ENCODE results near the gene BTRC.
"Not testable (repeated sequence)": the region's sequence is repeated elsewhere in the genome, so short reads cannot be mapped to it uniquely, and the experiment has no call there.

BTRC gene

DNA sequence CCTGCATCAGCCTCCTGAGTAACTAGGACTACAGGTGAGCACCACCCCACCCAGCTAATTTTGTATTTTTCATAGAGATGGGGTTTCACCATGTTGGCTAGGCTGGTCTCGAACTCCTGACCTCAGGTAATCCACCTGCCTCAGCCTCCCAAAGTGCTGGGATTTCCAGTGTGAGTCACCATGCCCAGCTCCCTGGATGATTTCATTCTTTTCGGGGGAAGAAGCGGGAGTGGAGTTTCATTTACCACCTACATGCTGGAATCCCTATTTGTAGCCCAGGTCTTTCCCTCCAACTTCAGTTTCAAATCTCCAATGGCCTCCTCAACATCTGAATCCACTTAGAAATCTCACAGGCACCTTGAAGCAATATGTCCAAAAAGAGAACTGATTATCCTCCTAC, 2.9 kb upstream of the BTRC start:
- DNase-seq, result no peak

DNA sequence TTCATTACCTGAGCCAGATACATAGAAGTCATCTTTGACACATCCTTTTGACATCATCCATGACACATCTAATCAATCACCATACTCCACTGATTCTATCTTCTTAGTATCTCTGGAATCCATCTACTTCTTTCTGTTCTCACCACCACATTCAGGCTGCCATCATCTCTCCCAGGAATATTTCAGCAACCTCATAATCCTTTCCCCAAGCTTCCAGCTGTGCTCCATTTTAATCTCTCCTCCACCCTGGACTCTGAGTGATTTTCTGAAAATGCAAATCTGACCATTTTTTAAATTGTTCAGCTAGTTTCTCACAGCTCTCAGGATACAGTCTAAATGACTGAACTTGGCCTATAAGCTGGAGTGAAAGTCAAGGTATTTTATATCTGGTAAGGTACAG, 2.5 kb upstream of the BTRC start:
- DNase-seq, result no peak

DNA sequence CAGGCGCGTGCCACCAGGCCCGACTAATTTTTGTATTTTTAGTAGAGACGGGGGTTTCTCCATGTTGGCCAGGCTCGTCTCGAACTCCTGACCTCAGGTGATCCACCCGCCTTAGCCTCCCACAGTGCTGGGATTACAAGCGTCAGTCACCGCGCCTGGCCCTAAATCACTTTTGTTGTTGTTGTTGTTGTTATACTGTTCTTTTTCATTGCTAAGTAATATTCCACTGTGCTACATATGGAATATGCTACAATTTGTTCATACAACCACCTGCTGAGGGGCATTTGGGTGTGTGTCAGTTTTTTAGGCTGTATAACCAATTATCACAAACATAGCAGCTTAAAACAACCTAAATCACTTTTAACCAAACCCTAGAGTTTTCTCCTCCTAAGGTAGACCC, 1.1 kb upstream of the BTRC start:
- DNase-seq, result not testable (repeated sequence)

DNA sequence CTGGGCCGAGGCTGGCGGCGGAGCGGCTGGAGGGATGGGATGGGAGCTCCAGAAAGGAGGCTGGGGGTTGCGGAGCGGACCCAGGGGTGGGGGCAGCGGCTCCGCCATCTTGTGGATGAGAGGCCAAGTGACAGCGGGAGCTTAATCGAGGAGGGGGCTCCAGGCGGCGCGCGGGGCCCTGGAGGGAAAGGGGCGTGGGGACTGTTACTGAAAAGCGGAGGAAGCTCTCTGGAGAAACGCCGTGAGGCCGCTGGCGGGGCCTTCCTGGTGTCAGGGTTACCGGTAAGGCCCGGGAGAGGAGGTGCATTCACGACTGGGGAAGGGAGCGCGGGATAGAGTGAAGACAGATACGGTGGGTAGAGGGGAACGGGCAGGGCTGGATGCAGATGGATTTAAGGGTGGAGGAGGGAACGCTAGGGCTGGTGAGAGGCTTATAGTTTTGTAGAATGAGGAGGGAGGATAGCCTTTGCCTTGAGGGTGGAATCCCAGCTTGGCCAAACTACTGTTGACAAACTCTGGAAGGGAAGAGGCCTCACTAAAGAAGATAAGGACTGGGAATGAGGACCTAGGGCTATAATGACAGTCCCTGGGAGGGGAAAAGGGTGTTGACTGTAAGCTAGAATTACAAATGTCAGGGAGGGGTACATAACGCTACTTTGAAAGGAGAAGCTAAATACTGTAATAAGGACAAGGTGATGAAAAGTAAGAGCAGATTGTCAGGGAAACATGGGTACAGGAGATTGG, 535 bp downstream of the BTRC start:
- DNase-seq, result peak; percentile 39

- DNase-seq, result no peak
Measured at GRCh38 chr10:101355072-101355706, 1.2 kb downstream of the BTRC start.

GRCh38 chr10:101356132-101356531, 2.2 kb downstream of the BTRC start:
- DNase-seq, result no peak

DNA sequence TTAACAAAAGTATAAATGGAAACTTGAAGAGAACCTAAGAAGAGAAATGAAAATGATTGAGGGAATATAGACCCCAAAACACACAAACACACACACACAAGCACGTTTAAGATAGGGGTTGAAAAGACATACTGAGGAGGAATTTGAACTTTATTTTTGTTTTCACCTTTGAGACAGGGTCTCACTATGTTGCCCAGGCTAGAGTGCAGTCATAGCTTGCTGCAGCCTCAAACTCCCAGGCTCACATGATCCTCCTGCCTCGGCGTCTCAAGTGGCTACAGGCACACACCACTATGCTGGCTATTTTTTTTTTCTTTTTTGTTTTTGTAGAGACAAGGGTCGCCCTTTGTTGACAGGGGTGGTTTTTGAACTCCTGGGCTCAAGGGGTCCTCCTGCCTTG, 4.0 kb downstream of the BTRC start:
- no peak for DNase-seq

- peak; percentile 30 for DNase-seq
Measured at GRCh38 chr10:101358706-101359300, 4.8 kb downstream of the BTRC start.

DNA sequence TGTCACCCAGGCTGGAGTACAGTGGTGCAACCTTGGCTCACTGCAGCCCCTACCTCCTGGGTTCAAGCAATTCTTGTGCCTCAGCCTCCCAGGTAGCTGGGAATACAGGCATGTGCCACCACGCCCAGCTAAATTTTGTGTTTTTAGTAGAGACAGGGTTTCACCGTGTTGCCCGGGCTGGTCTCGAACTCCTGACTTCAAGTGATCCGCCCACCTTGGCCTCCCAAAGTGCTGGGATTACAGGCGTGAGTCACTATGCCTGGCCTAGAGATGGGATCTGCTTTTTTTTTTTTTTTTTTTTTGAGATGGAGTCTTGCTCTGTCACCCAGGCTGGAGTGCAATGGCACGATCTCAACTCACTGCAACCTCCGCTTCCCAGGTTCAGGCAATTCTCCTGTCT, 6.1 kb downstream of the BTRC start:
- DNase-seq, result not testable (repeated sequence)

GRCh38 chr10:101360841-101361240, 6.9 kb downstream of the BTRC start:
- not testable (repeated sequence) for DNase-seq

- no peak for DNase-seq
Measured at GRCh38 chr10:101363850-101364400, 10.0 kb downstream of the BTRC start.

- no peak for DNase-seq
Measured at GRCh38 chr10:101364721-101365120, 10.8 kb downstream of the BTRC start.

DNA sequence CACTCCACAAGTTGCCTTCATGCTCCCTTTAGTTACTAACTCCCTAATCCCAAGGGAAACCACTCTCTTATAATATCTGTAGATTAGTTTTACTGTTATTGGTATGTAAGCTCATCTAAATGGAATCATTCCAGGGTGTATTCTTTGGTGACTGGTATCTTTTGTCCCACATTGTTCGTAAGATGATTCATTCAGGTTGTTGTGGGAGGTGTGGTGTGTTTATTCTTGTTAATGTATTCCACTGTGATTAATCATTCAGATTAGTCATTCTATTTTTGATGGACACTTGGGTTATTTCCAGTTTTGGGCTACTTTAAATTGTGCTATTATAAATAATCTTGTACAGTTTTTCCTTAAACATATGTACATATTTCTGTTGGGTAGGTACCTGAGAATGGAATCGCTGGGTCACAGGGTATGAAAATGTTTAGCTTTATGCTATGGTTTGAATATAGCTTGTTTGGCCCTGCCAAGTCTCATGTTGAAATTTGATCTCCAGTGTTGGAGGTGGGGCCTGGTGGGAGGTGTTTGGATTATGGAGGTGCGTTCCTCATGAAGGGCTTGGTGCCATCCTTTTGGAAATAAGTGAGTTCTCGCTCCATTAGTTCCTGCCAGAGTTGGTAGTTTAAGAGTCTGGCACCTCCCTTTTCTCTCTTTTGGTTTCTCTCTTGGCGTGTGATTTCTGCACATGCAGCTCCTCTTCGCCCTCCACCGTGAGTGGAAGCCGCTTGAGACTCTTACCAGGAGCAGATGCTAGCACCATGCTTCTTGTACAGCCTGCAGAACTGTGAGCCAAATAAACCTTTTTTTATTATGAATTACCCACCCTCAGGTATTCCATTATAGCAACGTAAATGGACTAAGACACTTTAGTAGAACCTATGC, 13.8 kb downstream of the BTRC start:
- DNase-seq, result peak; percentile 82

DNA sequence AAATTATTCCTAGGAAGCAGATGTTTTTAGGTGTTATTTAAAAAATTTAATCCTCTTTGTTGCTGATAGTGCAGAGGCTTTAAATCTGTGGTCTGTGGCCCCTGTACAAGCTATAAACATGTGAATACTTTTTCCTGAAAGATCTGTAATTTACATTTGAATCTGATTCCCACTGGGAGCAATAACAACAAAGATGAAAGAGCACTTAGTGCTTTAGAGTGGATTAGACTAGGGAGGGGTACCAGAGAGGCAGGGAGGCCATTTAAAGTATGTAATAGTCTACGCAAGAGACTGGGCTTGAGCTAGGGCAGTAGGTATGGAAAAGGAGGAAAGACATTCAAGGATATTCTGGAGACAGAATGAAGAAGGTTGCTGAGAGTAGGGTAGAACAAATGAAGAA, 19.1 kb downstream of the BTRC start:
- DNase-seq, result no peak

DNA sequence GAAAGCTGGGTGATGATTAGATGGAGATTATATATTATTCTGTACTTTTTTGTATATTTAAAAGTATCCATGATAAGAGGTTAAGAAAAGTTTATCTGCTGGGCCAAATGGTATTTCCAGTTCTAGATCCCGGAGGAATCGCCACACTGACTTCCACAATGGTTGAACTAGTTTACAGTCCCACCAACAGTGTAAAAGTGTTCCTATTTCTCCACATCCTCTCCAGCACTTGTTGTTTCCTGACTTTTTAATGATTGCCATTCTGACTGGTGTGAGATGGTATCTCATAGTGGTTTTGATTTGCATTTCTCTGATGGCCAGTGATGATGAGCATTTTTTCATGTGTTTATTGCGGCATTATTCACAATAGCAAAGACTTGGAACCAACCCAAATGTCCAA, 20.0 kb downstream of the BTRC start:
- DNase-seq, result not testable (repeated sequence)

DNA sequence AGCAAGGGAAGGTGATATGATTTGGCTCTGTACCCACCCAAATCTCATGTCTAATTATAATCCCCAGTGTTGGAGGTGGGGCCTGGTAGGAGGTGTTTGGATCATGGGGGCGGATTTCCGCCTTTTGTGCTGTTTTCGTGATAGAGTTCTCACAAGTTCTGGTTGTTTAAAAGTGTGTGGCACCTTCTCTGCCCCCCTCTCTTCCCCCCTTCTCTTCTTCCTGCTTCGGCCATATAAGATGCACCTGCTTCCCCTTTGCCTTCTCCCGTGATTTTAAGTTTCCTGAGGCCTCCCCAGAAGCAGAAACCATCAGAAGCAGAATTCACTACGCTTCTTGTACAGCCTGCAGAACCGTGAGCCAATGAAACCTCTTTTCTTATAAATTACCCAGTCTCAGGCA, 21.1 kb downstream of the BTRC start:
- DNase-seq, result no peak

GRCh38 chr10:101379663-101380352, 25.8 kb downstream of the BTRC start:
- no peak for DNase-seq

- no peak for DNase-seq
Measured at GRCh38 chr10:101380353-101381017, 26.5 kb downstream of the BTRC start.

DNA sequence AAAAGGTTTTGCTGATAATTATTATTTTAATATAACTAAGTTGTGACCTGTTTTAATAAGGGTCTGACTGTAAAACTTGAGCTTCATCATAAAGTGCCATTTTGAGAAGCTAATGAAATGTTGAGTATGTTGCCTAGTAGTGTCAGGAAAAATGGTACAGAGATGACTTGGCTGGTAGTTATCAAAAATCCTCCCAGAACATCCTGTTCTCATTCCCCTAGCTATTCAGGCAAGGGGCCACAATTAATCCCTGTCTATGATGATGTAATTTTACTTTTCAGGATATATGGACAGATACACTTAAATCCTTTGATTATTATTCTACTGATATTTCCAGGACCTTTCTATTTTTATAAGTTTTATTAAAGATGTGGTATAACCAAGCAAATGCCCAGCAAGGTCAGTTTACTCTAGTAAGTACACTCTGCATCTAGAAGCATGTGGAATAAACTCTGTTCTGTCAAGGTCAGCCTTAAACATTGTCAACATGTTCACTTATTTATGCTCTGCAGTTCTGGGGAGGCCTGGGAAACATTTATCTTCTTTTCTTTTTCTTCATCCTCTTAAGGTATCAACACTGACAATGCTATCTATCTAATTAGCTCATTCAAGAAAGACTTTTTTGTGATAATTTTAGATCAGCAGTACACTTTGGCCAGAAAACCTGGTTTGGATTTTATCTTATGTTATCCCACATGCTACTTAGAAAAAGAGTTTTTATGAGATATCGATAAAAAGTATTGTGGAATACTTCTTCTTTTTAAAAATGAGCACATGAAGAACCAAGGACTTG, 32.1 kb downstream of the BTRC start:
- no peak for DNase-seq

DNA sequence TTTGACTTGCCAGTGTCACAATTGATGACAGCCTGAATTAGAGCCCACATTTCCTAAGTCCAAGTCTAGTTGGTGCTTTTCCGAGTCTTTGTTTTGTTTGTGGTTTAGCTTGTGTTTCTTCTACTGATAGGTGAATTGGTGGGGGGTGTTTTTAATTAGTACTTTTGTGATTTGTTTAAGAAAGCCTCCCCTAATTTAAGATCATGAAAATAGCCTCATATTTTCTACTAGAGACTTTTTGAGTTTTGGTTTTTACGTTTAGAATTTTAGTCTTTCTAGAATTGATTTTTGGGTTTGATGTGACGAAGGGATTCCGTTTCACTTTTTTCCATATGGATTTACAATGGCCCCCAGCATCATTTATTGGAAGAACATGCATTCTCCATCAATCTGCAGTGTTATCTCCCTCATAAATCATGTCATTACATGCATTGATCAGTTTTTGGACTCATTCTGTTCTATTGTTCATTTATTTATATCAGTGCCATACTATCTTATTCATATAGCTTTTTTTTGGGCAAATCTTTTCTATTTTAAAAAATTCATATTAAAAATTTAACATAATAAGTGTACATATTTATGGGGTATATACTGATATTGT, 32.8 kb downstream of the BTRC start:
- DNase-seq, result no peak

Data from fibroblast of skin of right biceps (primary cell).